GM18508 (cell line): ENCODE data around the gene NELL2.

Experiments
- ATAC-seq: cut with Tn5 transposase; IDR thresholded peaks from one replicate; pipeline ENCODE4 v1.9.1; 2021; ENCODE audit warnings: moderate number of reproducible peaks; ENCODE audit not compliant: insufficient read depth, unreplicated experiment

Gene NELL2

GRCh38 chr12:44637875-44638274 lies 238.2 kb downstream of the NELL2 start:
- no peak for ATAC-seq

- no peak for ATAC-seq
These were observed 247.9 kb downstream of the NELL2 start for GRCh38 chr12:44628180-44628579.

- ATAC-seq: no peak
These were observed 248.5 kb downstream of the NELL2 start for GRCh38 chr12:44627387-44628166.

- ATAC-seq: no peak
These were observed 249.2 kb downstream of the NELL2 start for GRCh38 chr12:44626883-44627282.

GRCh38 chr12:44618946-44619345 lies 257.2 kb downstream of the NELL2 start:
- no peak for ATAC-seq

- ATAC-seq: no peak
These were observed 259.7 kb downstream of the NELL2 start for GRCh38 chr12:44616402-44616801.

- no peak for ATAC-seq
These were observed 264.6 kb downstream of the NELL2 start for GRCh38 chr12:44611538-44611937.

- ATAC-seq: no peak
These were observed 272.4 kb downstream of the NELL2 start for GRCh38 chr12:44603701-44604100.

GRCh38 chr12:44592626-44593025 lies 283.5 kb downstream of the NELL2 start:
- ATAC-seq: no peak

GRCh38 chr12:44589697-44590096 lies 286.4 kb downstream of the NELL2 start:
- no peak for ATAC-seq

GRCh38 chr12:44588651-44589050 lies 287.5 kb downstream of the NELL2 start:
- no peak for ATAC-seq

- ATAC-seq: no peak
These were observed 291.5 kb downstream of the NELL2 start for GRCh38 chr12:44584625-44585024.

GRCh38 chr12:44582521-44582920 lies 293.6 kb downstream of the NELL2 start:
- ATAC-seq: no peak

GRCh38 chr12:44581642-44582242 lies 294.4 kb downstream of the NELL2 start:
- no peak for ATAC-seq

GRCh38 chr12:44574586-44574985 lies 301.5 kb downstream of the NELL2 start:
- ATAC-seq: no peak

- no peak for ATAC-seq
These were observed 302.4 kb downstream of the NELL2 start for GRCh38 chr12:44573723-44574122.

- no peak for ATAC-seq
These were observed 305.0 kb downstream of the NELL2 start for GRCh38 chr12:44571006-44571550.

- no peak for ATAC-seq
These were observed 306.0 kb downstream of the NELL2 start for GRCh38 chr12:44570036-44570583.

- ATAC-seq: no peak
These were observed 311.0 kb downstream of the NELL2 start for GRCh38 chr12:44565163-44565562.

GRCh38 chr12:44563486-44563885 lies 312.6 kb downstream of the NELL2 start:
- no peak for ATAC-seq

- ATAC-seq: no peak
These were observed 317.6 kb downstream of the NELL2 start for GRCh38 chr12:44558340-44559100.
